Activated naive CD4-positive, alpha-beta T cell treated with anti-CD3 and anti-CD28 coated beads, Interleukin-2, amount 10 ng/mL, durations not matched to agents 7 days and 5 days (primary cell): ENCODE data around the gene SRGAP3.

Experiments used
- CTCF ChIA-PET: fragments of 350-600 bp; sonication (Branson Sonifier 250); formaldehyde crosslinking; loops from one replicate; lab custom pipeline; 2021; ENCODE audit warnings: antibody characterized with exemption; lab: Charles Lee
- DNase-seq: peaks from one replicate; pipeline ENCODE4 v3.0.0-alpha.2; 2020
- H3K27ac Mint-ChIP-seq: one replicate; pipeline ENCODE4 v1.8.0; 2021; ENCODE audit warnings: mild to moderate bottlenecking, moderate library complexity, mixed read lengths
- H3K27me3 Mint-ChIP-seq: one replicate; pipeline ENCODE4 v1.8.0; 2021; ENCODE audit warnings: mild to moderate bottlenecking, mixed read lengths
- H3K36me3 Mint-ChIP-seq: one replicate; pipeline ENCODE4 v1.8.0; 2021; ENCODE audit warnings: mixed read lengths
- H3K4me1 Mint-ChIP-seq: one replicate; pipeline ENCODE4 v1.8.0; 2021; ENCODE audit warnings: mixed read lengths
- H3K4me3 Mint-ChIP-seq: one replicate; pipeline ENCODE4 v1.8.0; 2021; ENCODE audit warnings: mild to moderate bottlenecking, moderate library complexity, mixed read lengths
- H3K9me3 Mint-ChIP-seq: one replicate; pipeline ENCODE4 v1.8.0; 2021; ENCODE audit warnings: mixed read lengths

Gene SRGAP3

GRCh38 chr3:8942746-8943488 is 306.5 kb downstream of the SRGAP3 start:
- peaks cover 2% of the 10 kb centered on the region for H3K4me1 Mint-ChIP-seq
- no peak for DNase-seq
- no peak overlapping the region for H3K4me3 Mint-ChIP-seq
- H3K36me3 Mint-ChIP-seq, result peaks cover 53% of the 10 kb centered on the region
- H3K9me3 Mint-ChIP-seq, result peaks cover 12% of the 10 kb centered on the region
- H3K27ac Mint-ChIP-seq, result no peak overlapping the region
- no peaks in the 10 kb centered on the region for H3K27me3 Mint-ChIP-seq
- CTCF ChIA-PET, result no interaction called here

DNA sequence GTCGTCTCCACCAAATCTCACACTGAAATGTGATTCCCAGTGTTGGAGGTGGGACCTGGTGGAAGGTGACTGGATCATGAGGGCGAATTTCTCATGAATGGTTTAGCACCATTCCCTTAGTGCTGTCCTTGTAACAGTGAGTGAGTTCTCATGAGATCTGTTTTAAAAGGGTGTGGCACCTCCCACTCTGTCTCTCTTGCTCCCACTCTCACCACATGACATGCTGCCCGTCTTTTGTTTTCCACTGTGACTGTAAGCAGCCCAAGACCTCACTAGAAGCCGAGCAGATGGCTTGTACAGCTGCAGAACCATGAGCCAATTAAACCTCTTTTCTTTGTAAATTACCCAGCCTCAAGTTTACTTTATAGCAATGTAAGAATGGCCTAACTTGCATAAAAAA is 307.3 kb downstream of the SRGAP3 start:
- peaks cover 12% of the 10 kb centered on the region for H3K9me3 Mint-ChIP-seq
- no peak overlapping the region for H3K27ac Mint-ChIP-seq
- peaks cover 2% of the 10 kb centered on the region for H3K4me1 Mint-ChIP-seq
- H3K36me3 Mint-ChIP-seq, result peaks cover 51% of the 10 kb centered on the region
- CTCF ChIA-PET, result no interaction called here
- DNase-seq, result no peak
- H3K4me3 Mint-ChIP-seq, result no peak overlapping the region
- no peaks in the 10 kb centered on the region for H3K27me3 Mint-ChIP-seq

DNA sequence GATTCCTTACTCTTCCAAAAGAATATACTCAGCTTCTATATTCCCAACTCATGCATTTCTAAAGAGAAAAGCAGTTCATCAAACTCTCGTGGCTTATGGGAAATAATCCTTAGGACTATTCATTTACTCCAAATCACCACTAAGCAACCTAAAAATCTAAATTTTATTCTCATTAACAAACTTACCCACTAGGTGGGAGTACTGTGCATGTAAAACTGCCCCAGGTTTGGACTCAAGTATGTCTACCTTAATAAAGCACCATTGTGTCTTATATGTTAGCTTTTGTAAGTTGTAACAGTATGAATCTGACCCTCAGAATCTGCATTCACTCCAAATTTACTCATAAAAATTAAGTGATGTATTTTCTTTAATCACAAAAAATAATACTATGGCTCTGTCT is 311.4 kb downstream of the SRGAP3 start:
- CTCF ChIA-PET, result no interaction called here
- DNase-seq, result no peak
- peaks cover 48% of the 10 kb centered on the region for H3K36me3 Mint-ChIP-seq
- no peak overlapping the region for H3K27ac Mint-ChIP-seq
- no peaks in the 10 kb centered on the region for H3K27me3 Mint-ChIP-seq
- peaks cover 2% of the 10 kb centered on the region for H3K4me1 Mint-ChIP-seq
- no peak overlapping the region for H3K4me3 Mint-ChIP-seq
- H3K9me3 Mint-ChIP-seq, result peaks cover 5% of the 10 kb centered on the region

DNA sequence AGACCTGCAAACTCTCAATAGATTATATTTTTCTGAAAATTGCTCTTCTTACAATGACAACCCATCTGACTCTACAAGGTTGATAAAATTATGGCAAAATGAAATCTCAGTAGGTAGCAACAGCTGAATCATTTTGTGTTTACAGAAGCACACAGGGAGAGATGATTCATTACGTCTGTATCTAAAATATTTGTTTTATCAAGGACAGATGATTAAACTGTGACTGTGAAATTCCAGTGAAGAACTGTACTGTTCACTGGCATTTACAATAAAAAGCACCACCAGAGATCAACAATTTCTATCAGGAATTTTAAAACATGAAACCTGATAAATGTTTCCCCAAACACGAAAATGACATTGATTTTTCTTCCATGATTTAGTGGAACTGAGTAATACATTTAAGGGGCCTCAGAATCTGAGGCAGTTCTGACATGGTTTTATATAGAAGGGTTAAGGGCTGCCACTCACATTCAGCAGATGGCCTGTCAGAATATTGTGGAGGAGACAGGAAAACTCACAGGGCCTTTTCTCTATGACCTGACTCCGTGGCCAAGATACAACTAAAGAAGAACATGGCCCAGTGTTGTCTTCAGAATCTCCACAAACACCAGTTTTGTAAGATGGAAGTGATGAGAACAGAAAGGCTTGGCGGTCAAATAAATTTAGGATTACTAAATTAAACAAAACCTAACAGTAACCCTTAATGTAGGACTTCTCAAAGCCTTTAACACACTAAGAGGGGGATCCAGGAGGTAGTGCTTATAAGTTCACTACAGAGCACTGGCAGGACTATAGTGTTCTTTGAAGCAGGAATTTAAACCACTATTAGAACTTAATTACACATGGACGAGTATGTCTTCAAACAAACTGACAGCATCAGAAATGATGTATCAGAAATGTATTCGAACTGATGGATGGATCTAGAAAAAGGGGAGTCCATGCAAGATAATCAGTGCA is 312.1 kb downstream of the SRGAP3 start:
- CTCF ChIA-PET, result no interaction called here
- no peaks in the 10 kb centered on the region for H3K27me3 Mint-ChIP-seq
- H3K9me3 Mint-ChIP-seq, result no peaks in the 10 kb centered on the region
- DNase-seq, result no peak
- H3K27ac Mint-ChIP-seq, result no peak overlapping the region
- H3K36me3 Mint-ChIP-seq, result peaks cover 41% of the 10 kb centered on the region
- H3K4me3 Mint-ChIP-seq, result no peak overlapping the region
- no peaks in the 10 kb centered on the region for H3K4me1 Mint-ChIP-seq

DNA sequence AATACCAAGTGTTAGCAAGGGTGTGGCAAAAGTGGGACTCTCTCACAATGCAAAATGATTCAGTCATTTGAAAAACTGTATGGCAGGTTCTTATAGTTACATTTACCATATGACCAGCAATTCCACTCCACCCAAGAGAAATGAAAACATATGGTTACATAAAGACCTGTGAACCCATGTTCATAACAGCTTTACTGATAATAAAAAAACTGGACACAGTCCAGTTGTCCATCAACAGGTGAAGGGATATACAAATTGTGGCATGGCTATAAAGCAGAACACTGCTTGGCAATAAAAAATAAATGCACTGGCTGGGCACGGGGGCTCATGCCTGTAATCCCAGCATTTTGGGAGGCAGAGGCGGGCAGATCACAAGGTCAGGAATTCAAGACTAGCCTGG is 316.9 kb downstream of the SRGAP3 start:
- no peak overlapping the region for H3K4me3 Mint-ChIP-seq
- no peak overlapping the region for H3K27ac Mint-ChIP-seq
- H3K4me1 Mint-ChIP-seq, result no peaks in the 10 kb centered on the region
- DNase-seq, result no peak
- CTCF ChIA-PET, result no interaction called here
- peaks cover 32% of the 10 kb centered on the region for H3K36me3 Mint-ChIP-seq
- H3K27me3 Mint-ChIP-seq, result no peaks in the 10 kb centered on the region
- no peaks in the 10 kb centered on the region for H3K9me3 Mint-ChIP-seq

- CTCF ChIA-PET, result no interaction called here
- Mint-ChIP-seq H3K27ac (no peak overlapping the region), H3K36me3 (peaks cover 32% of the 10 kb centered on the region), H3K4me3 (no peak overlapping the region), H3K9me3 (no peaks in the 10 kb centered on the region), H3K4me1 (no peaks in the 10 kb centered on the region), H3K27me3 (no peaks in the 10 kb centered on the region)
- DNase-seq, result no peak
Measured at GRCh38 chr3:8931342-8931741, 318.1 kb downstream of the SRGAP3 start.
